GM12801 (cell line): ENCODE results near the gene VPS72.

Source experiments
- CTCF ChIP-seq: IDR thresholded peaks from one replicate; pipeline ENCODE4 v1.5.1; 2011; ENCODE audit warnings: control low read depth; ENCODE audit not compliant: insufficient read length; ENCODE audit errors: extremely low read depth

Gene VPS72

GRCh38 chr1:151211972-151212705 is 22.1 kb upstream of the VPS72 start:
- no peak for TF ChIP-seq CTCF

- TF ChIP-seq CTCF: no peak
Measured at GRCh38 chr1:151210830-151211229, 20.8 kb upstream of the VPS72 start.

- no peak for TF ChIP-seq CTCF
Measured at GRCh38 chr1:151199873-151200581, 10.0 kb upstream of the VPS72 start.

GRCh38 chr1:151198254-151199127 is 8.5 kb upstream of the VPS72 start, which contains the start of gene PIP5K1A:
TSS of gene PIP5K1A (plus strand) at chr1:151198552. CDS start at chr1:151198997, 445 bp downstream.
- TF ChIP-seq CTCF: no peak

- no peak for TF ChIP-seq CTCF
Measured at GRCh38 chr1:151197863-151198253, 7.9 kb upstream of the VPS72 start.

- TF ChIP-seq CTCF: no peak
Measured at GRCh38 chr1:151196292-151196800, 6.3 kb upstream of the VPS72 start.

GRCh38 chr1:151193856-151194255 is 3.9 kb upstream of the VPS72 start:
- no peak for TF ChIP-seq CTCF
